SK-N-SH (cell line): ENCODE data around the gene C1QTNF3. TPM values are rescaled to one million over a fixed set of nuclear protein-coding genes. Genes with fewer than 3 reads are reported as not detected.

ENCODE experiments used
- CTCF ChIA-PET: fragments of 300-600, 350-600 bp; formaldehyde crosslinking; extraction: SDS; loops from one replicate; lab custom pipeline; 2021; lab: Yijun Ruan, JAX
- POLR2A ChIA-PET: fragments of 350-600 bp; sonication (Branson Sonifier 250); formaldehyde crosslinking; extraction: SDS; loops from one replicate; lab custom pipeline; 2020; ENCODE audit warnings: antibody characterized with exemption, inconsistent platforms; lab: Yijun Ruan, JAX
- DNase-seq: peaks from one replicate; pipeline ENCODE4 v3.0.0; 2012
- H2AFZ ChIP-seq: fragments of 200-600 bp; sonication (generic); 2 replicates; pipeline ENCODE4 v1.8.1; 2016; ENCODE audit warnings: antibody characterized with exemption, mild to moderate bottlenecking, low read depth
- H3F3A ChIP-seq: fragments of 200-600 bp; sonication (generic); replicated peaks from 2 replicates; pipeline ENCODE3; 2016; ENCODE audit warnings: antibody characterized with exemption, mild to moderate bottlenecking; ENCODE audit not compliant: insufficient read depth
- H3K27ac ChIP-seq, 2 experiments: fragments of 200-500 bp in 1 of 2; fragments of 200-600 bp in 1 of 2; sonication (Bioruptor generic) in 1 of 2; sonication (generic), shearing (Covaris generic) in 1 of 2; 2 replicates each; pipeline versions ENCODE4 v1.5.1 to v1.6.1; 2014 to 2016; ENCODE audit warnings: low read depth in 2 of 2, inconsistent platforms in 1 of 2, low read length in 1 of 2, mild to moderate bottlenecking in 1 of 2, mixed read lengths in 1 of 2
- H3K27me3 ChIP-seq: fragments of 200-600 bp; sonication (generic), shearing (Covaris generic); 2 replicates; pipeline ENCODE4 v1.6.1; 2016; ENCODE audit warnings: mixed run types; ENCODE audit not compliant: insufficient read depth
- H3K36me3 ChIP-seq, 2 experiments: fragments of 200-500 bp in 1 of 2; fragments of 200-600 bp in 1 of 2; sonication (Bioruptor generic) in 1 of 2; sonication (generic) in 1 of 2; replicated peaks in 1 of 2; 2 replicates each; pipeline versions ENCODE3 to v1.5.1; 2014 to 2016; ENCODE audit warnings: low read length in 1 of 2, mild to moderate bottlenecking in 1 of 2; ENCODE audit not compliant: insufficient read depth in 2 of 2, control insufficient read depth in 1 of 2
- H3K4me1 ChIP-seq, 2 experiments: fragments of 200-500 bp in 1 of 2; fragments of 200-600 bp in 1 of 2; sonication (Bioruptor generic) in 1 of 2; sonication (generic), shearing (Covaris generic) in 1 of 2; 2 replicates each; pipeline versions ENCODE4 v1.5.1 to v1.6.1; 2014 to 2016; ENCODE audit warnings: low read depth in 1 of 2, low read length in 1 of 2, mixed run types in 1 of 2; ENCODE audit not compliant: insufficient read depth in 2 of 2, control insufficient read depth in 1 of 2
- H3K4me2 ChIP-seq: fragments of 200-600 bp; sonication (generic), shearing (Covaris generic); 2 replicates; pipeline ENCODE4 v1.6.1; 2017; ENCODE audit warnings: mixed run types
- H3K4me3 ChIP-seq, 2 experiments: fragments of 200-500 bp in 1 of 2; fragments of 200-600 bp in 1 of 2; sonication (Bioruptor generic) in 1 of 2; sonication (generic), shearing (Covaris generic) in 1 of 2; 2 replicates each; pipeline versions ENCODE4 v1.5.1 to v1.8.1; 2014 to 2016; ENCODE audit warnings: low read depth in 2 of 2, inconsistent platforms in 1 of 2, low read length in 1 of 2, mild to moderate bottlenecking in 1 of 2, mixed read lengths in 1 of 2, moderate library complexity in 1 of 2
- H3K79me2 ChIP-seq: fragments of 200-600 bp; sonication (generic); 2 replicates; pipeline ENCODE4 v1.8.1; 2017; ENCODE audit warnings: mild to moderate bottlenecking; ENCODE audit not compliant: insufficient read depth
- H3K9ac ChIP-seq: fragments of 200-600 bp; sonication (generic); 2 replicates; pipeline ENCODE4 v1.6.1; 2017; ENCODE audit warnings: mixed run types
- H3K9me2 ChIP-seq: fragments of 200-600 bp; sonication (generic); 2 replicates; pipeline ENCODE4 v1.6.1; 2017; ENCODE audit warnings: mixed run types
- H3K9me3 ChIP-seq: fragments of 200-600 bp; sonication (generic); 2 replicates; pipeline ENCODE4 v1.6.1; 2017; ENCODE audit warnings: mixed run types, mild to moderate bottlenecking, moderate library complexity
- H4K20me1 ChIP-seq: fragments of 200-600 bp; sonication (generic); 2 replicates; pipeline ENCODE4 v1.6.1; 2017; ENCODE audit warnings: mild to moderate bottlenecking, mixed run types; ENCODE audit not compliant: insufficient read depth
- CHD2 ChIP-seq: fragments of 150-350 bp; IDR thresholded peaks from 2 replicates; pipeline ENCODE4 v1.6.1; 2018; ENCODE audit warnings: low read length; ENCODE audit not compliant: partially characterized antibody
- ELF1 ChIP-seq: IDR thresholded peaks from 2 replicates; pipeline ENCODE4 v1.4.0; 2012
- JUND ChIP-seq: IDR thresholded peaks from 2 replicates; pipeline ENCODE4 v1.4.0; 2012
- NFIC ChIP-seq: IDR thresholded peaks from 2 replicates; pipeline ENCODE4 v1.4.0; 2012; ENCODE audit warnings: borderline replicate concordance
- POLR2AphosphoS5 ChIP-seq: IDR thresholded peaks from 2 replicates; pipeline ENCODE4 v1.6.1; 2012; ENCODE audit warnings: low read depth, low read length
- RAD21 ChIP-seq: IDR thresholded peaks from 2 replicates; pipeline ENCODE4 v1.6.1; 2012; ENCODE audit warnings: mild to moderate bottlenecking, low read length
- SMC3 ChIP-seq: IDR thresholded peaks from 2 replicates; pipeline ENCODE4 v1.6.1; 2012; ENCODE audit warnings: low read depth, low read length, improper control_type of control experiment
- WGBS: methylation state at CpG from one replicate; pipeline ENCODE4 v1.1.6; 2017; ENCODE audit warnings: low lambda C conversion rate; 5-methylcytosine and 5-hydroxymethylcytosine counted together
- polyA plus RNA-seq, 3 experiments: library from polyadenylated mRNA; depleted of rRNA; stranded (reverse); fragments of >200 nt; gene quantifications; 2 replicates each; pipeline ENCODE4 v1.2.3, GENCODE V29; 2012
- TF ChIP-seq, protein P1 (sequence below): fragments of 150-350 bp; IDR thresholded peaks from 2 replicates; pipeline ENCODE4 v1.6.1; 2017; ENCODE audit warnings: antibody characterized with exemption, low read length, low read depth, borderline replicate concordance
- TF ChIP-seq, protein P2 (sequence below): IDR thresholded peaks from 2 replicates; pipeline ENCODE4 v1.4.0; 2012; ENCODE audit warnings: low read depth, borderline replicate concordance

The C1QTNF3 gene
- polyA plus RNA-seq, 1 of the 3 experiments (the other 2 are of a cell fraction) = 1.5 TPM

- no peaks in the 10 kb centered on the region for H4K20me1 ChIP-seq
- H3K79me2 ChIP-seq = no peaks in the 10 kb centered on the region
- no peaks in the 10 kb centered on the region for H3K27me3 ChIP-seq
- 39% methylated on average over 1 of the region's 1 CpG for WGBS
- H3F3A ChIP-seq = no peaks in the 10 kb centered on the region
- CTCF ChIA-PET = no interaction called here
- H3K27ac ChIP-seq = no peak overlapping the region
- POLR2A ChIA-PET = no interaction called here
- no peak overlapping the region for H2AFZ ChIP-seq
- no peaks in the 10 kb centered on the region for H3K4me1 ChIP-seq
- no peak overlapping the region for H3K4me3 ChIP-seq
- TF ChIP-seq NFIC (no peak), SMC3 (no peak), CHD2 (no peak)
- TF ChIP-seq, protein P1, sequence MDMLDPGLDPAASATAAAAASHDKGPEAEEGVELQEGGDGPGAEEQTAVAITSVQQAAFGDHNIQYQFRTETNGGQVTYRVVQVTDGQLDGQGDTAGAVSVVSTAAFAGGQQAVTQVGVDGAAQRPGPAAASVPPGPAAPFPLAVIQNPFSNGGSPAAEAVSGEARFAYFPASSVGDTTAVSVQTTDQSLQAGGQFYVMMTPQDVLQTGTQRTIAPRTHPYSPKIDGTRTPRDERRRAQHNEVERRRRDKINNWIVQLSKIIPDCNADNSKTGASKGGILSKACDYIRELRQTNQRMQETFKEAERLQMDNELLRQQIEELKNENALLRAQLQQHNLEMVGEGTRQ = no peak
- TF ChIP-seq, all 33 proteins: peak for 0
- DNase-seq = no peak
- Histone ChIP-seq H3K4me2 (no peak overlapping the region), H3K9me3 (no peaks in the 10 kb centered on the region), H3K9ac (no peak overlapping the region), H3K36me3 (no peaks in the 10 kb centered on the region), H3K9me2 (no peaks in the 10 kb centered on the region)
Observed at GRCh38 chr5:33976307-33976706, 66.7 kb downstream of the C1QTNF3 start.

GRCh38 chr5:33975852-33976251 is 67.2 kb downstream of the C1QTNF3 start:
- 41% methylated on average over 5 of the region's 5 CpGs for WGBS
- TF ChIP-seq ELF1 (no peak), JUND (no peak), RAD21 (no peak), SMC3 (no peak), POLR2AphosphoS5 (no peak)
- TF ChIP-seq, protein P2, sequence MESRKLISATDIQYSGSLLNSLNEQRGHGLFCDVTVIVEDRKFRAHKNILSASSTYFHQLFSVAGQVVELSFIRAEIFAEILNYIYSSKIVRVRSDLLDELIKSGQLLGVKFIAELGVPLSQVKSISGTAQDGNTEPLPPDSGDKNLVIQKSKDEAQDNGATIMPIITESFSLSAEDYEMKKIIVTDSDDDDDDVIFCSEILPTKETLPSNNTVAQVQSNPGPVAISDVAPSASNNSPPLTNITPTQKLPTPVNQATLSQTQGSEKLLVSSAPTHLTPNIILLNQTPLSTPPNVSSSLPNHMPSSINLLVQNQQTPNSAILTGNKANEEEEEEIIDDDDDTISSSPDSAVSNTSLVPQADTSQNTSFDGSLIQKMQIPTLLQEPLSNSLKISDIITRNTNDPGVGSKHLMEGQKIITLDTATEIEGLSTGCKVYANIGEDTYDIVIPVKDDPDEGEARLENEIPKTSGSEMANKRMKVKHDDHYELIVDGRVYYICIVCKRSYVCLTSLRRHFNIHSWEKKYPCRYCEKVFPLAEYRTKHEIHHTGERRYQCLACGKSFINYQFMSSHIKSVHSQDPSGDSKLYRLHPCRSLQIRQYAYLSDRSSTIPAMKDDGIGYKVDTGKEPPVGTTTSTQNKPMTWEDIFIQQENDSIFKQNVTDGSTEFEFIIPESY = no peak
- TF ChIP-seq, protein P1 = no peak

More at GRCh38 chr5:33975852-33976251, 67.2 kb downstream of the C1QTNF3 start:
- DNase-seq = no peak
- Histone ChIP-seq H3K9me2 (no peaks in the 10 kb centered on the region), H3K9ac (no peak overlapping the region), H3K27ac (no peak overlapping the region), H3K4me1 (no peaks in the 10 kb centered on the region), H3K79me2 (no peaks in the 10 kb centered on the region), H3K4me3 (no peak overlapping the region), H3K27me3 (no peaks in the 10 kb centered on the region), H3K9me3 (no peaks in the 10 kb centered on the region), H3K4me2 (no peak overlapping the region), H3K36me3 (no peaks in the 10 kb centered on the region), H4K20me1 (no peaks in the 10 kb centered on the region), H2AFZ (no peak overlapping the region), H3F3A (no peaks in the 10 kb centered on the region)
- ChIA-PET CTCF (no interaction called here), POLR2A (no interaction called here)
